Measurements from ENCODE around the gene CRHR1. TPM values are rescaled to one million over a fixed set of nuclear protein-coding genes. Genes with fewer than 3 reads are reported as not detected.

CRHR1 gene
- total RNA-seq, 1 experiment from 2014 or later, result 1.6 TPM

DNA sequence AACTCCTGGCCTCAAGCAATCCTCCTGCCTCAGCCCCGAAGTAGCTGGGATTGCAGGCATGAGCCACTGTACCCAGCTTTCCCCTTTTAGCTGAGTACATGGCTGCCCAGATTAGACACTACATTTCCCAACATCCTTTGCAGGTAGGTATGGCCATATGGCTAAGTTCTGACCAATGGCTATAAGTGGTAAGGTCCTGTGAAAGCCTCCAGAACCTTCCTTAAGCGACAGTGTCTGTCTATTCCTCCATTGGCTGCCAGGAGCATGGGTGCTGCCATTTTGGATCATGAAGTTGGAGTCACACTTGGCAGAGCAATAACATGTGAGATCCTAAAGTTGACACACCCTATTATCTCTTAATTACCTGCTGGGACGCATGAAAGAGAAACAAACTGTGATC, 24.4 kb upstream of the CRHR1 start (continued):
- peak; percentile 88 for TF ChIP-seq USF1 (CRISPR knock-in tag; IDR thresholded peaks at IDR 0.05)
- TF ChIP-seq ELF4 (CRISPR knock-in tag; IDR thresholded peaks at IDR 0.05; ENCODE audit: low read depth), result no peak
- TF ChIP-seq ZNF416 (CRISPR knock-in tag; IDR thresholded peaks at IDR 0.05), result no peak
- no peak for TF ChIP-seq GRHL2 (CRISPR knock-in tag; IDR thresholded peaks at IDR 0.05; ENCODE audit: insufficient replicate concordance, severe bottlenecking)
- no peak for TF ChIP-seq E2F1 (CRISPR knock-in tag; IDR thresholded peaks at IDR 0.05)
- TF ChIP-seq, protein P1, sequence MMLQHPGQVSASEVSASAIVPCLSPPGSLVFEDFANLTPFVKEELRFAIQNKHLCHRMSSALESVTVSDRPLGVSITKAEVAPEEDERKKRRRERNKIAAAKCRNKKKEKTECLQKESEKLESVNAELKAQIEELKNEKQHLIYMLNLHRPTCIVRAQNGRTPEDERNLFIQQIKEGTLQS (CRISPR knock-in tag; conservative IDR thresholded peaks at IDR 0.05), result no peak
- TF ChIP-seq IRF2 (CRISPR knock-in tag; IDR thresholded peaks at IDR 0.05; ENCODE audit: borderline replicate concordance, low read depth), result no peak
- no peak for TF ChIP-seq TP53 (CRISPR knock-in tag; IDR thresholded peaks at IDR 0.05)
- no peak for TF ChIP-seq JAZF1 (CRISPR knock-in tag; IDR thresholded peaks at IDR 0.05)
- TF ChIP-seq HMGA2 (CRISPR knock-in tag; IDR thresholded peaks at IDR 0.05), result no peak
- no peak for TF ChIP-seq CTCF (IDR thresholded peaks at IDR 0.05)
- TF ChIP-seq ZBTB43 (CRISPR knock-in tag; IDR thresholded peaks at IDR 0.05), result no peak
- no peak for TF ChIP-seq OVOL2 (CRISPR knock-in tag; IDR thresholded peaks at IDR 0.05; ENCODE audit: borderline replicate concordance)
- TF ChIP-seq NR3C1 (CRISPR knock-in tag; conservative IDR thresholded peaks at IDR 0.05; ENCODE audit: low read depth), result no peak
- TF ChIP-seq, protein P2, sequence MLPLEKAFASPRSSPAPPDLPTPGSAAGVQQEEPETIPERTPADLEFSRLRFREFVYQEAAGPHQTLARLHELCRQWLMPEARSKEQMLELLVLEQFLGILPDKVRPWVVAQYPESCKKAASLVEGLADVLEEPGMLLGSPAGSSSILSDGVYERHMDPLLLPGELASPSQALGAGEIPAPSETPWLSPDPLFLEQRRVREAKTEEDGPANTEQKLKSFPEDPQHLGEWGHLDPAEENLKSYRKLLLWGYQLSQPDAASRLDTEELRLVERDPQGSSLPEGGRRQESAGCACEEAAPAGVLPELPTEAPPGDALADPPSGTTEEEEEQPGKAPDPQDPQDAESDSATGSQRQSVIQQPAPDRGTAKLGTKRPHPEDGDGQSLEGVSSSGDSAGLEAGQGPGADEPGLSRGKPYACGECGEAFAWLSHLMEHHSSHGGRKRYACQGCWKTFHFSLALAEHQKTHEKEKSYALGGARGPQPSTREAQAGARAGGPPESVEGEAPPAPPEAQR (CRISPR knock-in tag; IDR thresholded peaks at IDR 0.05), result no peak
- TF ChIP-seq ZNF396 (CRISPR knock-in tag; IDR thresholded peaks at IDR 0.05; ENCODE audit: borderline replicate concordance), result no peak
- TF ChIP-seq FOXP1 (CRISPR knock-in tag; IDR thresholded peaks at IDR 0.05; ENCODE audit: borderline replicate concordance), result no peak
- TF ChIP-seq NFE2L1 (CRISPR knock-in tag; IDR thresholded peaks at IDR 0.05), result no peak
- TF ChIP-seq ATF1 (CRISPR knock-in tag; IDR thresholded peaks at IDR 0.05), result no peak
- TF ChIP-seq STAT6 (CRISPR knock-in tag; conservative IDR thresholded peaks at IDR 0.05; ENCODE audit: low read depth), result no peak
- TF ChIP-seq RORB (CRISPR knock-in tag; IDR thresholded peaks at IDR 0.05), result no peak
- TF ChIP-seq, protein P3, sequence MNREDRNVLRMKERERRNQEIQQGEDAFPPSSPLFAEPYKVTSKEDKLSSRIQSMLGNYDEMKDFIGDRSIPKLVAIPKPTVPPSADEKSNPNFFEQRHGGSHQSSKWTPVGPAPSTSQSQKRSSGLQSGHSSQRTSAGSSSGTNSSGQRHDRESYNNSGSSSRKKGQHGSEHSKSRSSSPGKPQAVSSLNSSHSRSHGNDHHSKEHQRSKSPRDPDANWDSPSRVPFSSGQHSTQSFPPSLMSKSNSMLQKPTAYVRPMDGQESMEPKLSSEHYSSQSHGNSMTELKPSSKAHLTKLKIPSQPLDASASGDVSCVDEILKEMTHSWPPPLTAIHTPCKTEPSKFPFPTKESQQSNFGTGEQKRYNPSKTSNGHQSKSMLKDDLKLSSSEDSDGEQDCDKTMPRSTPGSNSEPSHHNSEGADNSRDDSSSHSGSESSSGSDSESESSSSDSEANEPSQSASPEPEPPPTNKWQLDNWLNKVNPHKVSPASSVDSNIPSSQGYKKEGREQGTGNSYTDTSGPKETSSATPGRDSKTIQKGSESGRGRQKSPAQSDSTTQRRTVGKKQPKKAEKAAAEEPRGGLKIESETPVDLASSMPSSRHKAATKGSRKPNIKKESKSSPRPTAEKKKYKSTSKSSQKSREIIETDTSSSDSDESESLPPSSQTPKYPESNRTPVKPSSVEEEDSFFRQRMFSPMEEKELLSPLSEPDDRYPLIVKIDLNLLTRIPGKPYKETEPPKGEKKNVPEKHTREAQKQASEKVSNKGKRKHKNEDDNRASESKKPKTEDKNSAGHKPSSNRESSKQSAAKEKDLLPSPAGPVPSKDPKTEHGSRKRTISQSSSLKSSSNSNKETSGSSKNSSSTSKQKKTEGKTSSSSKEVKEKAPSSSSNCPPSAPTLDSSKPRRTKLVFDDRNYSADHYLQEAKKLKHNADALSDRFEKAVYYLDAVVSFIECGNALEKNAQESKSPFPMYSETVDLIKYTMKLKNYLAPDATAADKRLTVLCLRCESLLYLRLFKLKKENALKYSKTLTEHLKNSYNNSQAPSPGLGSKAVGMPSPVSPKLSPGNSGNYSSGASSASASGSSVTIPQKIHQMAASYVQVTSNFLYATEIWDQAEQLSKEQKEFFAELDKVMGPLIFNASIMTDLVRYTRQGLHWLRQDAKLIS (CRISPR knock-in tag; IDR thresholded peaks at IDR 0.05; ENCODE audit: borderline replicate concordance), result no peak
- no peak for TF ChIP-seq ZNF263 (CRISPR knock-in tag; IDR thresholded peaks at IDR 0.05; ENCODE audit: low read depth)
- no peak for TF ChIP-seq ZNF121 (CRISPR knock-in tag; IDR thresholded peaks at IDR 0.05)
- TF ChIP-seq MAX (CRISPR knock-in tag; IDR thresholded peaks at IDR 0.05), result peak; percentile 96
- TF ChIP-seq JUN (CRISPR knock-in tag; IDR thresholded peaks at IDR 0.05), result no peak
- TF ChIP-seq NR1H2 (CRISPR knock-in tag; IDR thresholded peaks at IDR 0.05), result no peak
